Gastroesophageal sphincter (tissue), 4 donors: ENCODE measurements around the gene RBPJ. TPM values are rescaled to one million over a fixed set of nuclear protein-coding genes. Genes with fewer than 3 reads are reported as not detected.

Experiments
- ATAC-seq: fragments of 150-250 bp; one replicate; pipeline ENCODE4 v1.9.1; 2016; ENCODE audit warnings: mild to moderate bottlenecking, moderate library complexity
- H3K27ac ChIP-seq, 4 donors: fragments of 200-600 bp; sonication (generic) in 3 of 4; 1 replicate in 3 of 4; 2 replicates in 1 of 4; pipeline ENCODE4 v1.5.1; 2016 to 2019
- H3K27me3 ChIP-seq: fragments of 200-600 bp; sonication (generic); one replicate; pipeline ENCODE4 v1.5.1; 2019
- H3K36me3 ChIP-seq, 2 donors: fragments of 200-600 bp; sonication (generic); one replicate each; pipeline ENCODE4 v1.5.1; 2019; ENCODE audit warnings: control low read depth in 1 of 2
- H3K4me1 ChIP-seq, 3 donors: fragments of 200-600 bp; sonication (generic); 1 replicate in 2 of 3; 2 replicates in 1 of 3; pipeline ENCODE4 v1.5.1; 2016 to 2019; ENCODE audit warnings: control low read depth in 2 of 3
- H3K4me3 ChIP-seq, 2 donors: fragments of 200-600 bp; sonication (generic); one replicate each; pipeline ENCODE4 v1.5.1; 2019; ENCODE audit warnings: mild to moderate bottlenecking in 1 of 2, moderate library complexity in 1 of 2
- H3K9me3 ChIP-seq, 3 donors: fragments of 200-600 bp; sonication (generic); one replicate each; pipeline ENCODE4 v1.5.1; 2017 to 2019; ENCODE audit warnings: control low read depth in 2 of 3
- CTCF ChIP-seq, 4 experiments: fragments of 200-600 bp in 2 of 4; fragments of 450-650 bp in 2 of 4; sonication (generic) in 1 of 4; IDR thresholded peaks; one replicate each; pipeline ENCODE4 v1.5.1; 2017 to 2019; ENCODE audit warnings: antibody characterized with exemption in 4 of 4, mild to moderate bottlenecking in 2 of 4, moderate library complexity in 2 of 4
- EP300 ChIP-seq: sonication (generic); formaldehyde crosslinking; IDR thresholded peaks from one replicate; pipeline ENCODE4 v1.6.1; 2017; ENCODE audit warnings: antibody characterized with exemption, mild to moderate bottlenecking
- POLR2A ChIP-seq, 2 donors: fragments of 450-650 bp; IDR thresholded peaks; one replicate each; pipeline ENCODE4 v1.6.1; 2017; ENCODE audit warnings: antibody characterized with exemption in 2 of 2, mild to moderate bottlenecking in 2 of 2, moderate library complexity in 1 of 2
- POLR2AphosphoS5 ChIP-seq: sonication (generic); formaldehyde crosslinking; IDR thresholded peaks from one replicate; pipeline ENCODE4 v1.6.1; 2017; ENCODE audit warnings: antibody characterized with exemption
- WGBS, 2 donors: methylation state at CpG; one replicate each; pipeline ENCODE4 v1.1.5; 2018; ENCODE audit warnings: low coverage in 1 of 2; 5-methylcytosine and 5-hydroxymethylcytosine counted together
- total RNA-seq, 4 donors: library from RNA; depleted of rRNA; stranded (reverse); fragments of >200 nt; gene quantifications; one replicate each; pipeline ENCODE4 v1.1.0, GENCODE V29; 2016

Gene RBPJ
- total RNA-seq, 4 donors from 2014 or later = 49.5 to 128 (median 77.6) TPM

DNA sequence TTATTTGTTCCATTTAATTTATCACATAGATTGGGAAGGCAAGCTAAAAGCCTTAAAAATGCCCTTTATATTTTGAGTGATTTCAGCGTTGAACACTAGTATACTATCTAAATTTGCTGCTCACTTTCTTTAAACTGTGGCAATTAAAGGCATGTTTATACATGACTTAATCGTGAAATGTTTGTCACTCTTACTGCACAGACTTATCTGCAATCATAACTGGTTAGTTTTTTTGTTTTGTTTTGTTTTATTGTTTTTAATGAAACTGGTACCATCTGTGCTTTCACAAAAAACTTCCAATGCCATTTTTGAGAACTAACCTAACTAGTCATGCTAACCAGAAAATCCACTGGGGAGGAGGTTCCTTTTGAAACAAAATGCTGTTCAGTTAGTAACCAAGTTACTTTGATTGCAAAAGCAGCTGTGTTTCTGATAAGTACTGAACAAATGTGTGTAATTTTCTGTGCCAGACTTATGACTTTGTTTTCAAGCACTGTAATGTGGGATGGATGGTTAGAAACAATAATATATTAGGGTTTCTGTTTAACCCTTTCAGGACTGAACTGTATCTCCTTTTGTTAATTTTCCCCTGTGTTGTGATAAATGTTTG is 113.3 kb downstream of the RBPJ start:
- Histone ChIP-seq H3K4me1 (peaks cover 0 to 21% (median 0%) of the 10 kb centered on the region in 3 donors), H3K27ac (no peak overlapping the region), H3K4me3 (no peak overlapping the region), H3K36me3 (peaks cover 0 to 54% of the 10 kb centered on the region in 2 donors), H3K27me3 (no peaks in the 10 kb centered on the region), H3K9me3 (no peaks in the 10 kb centered on the region)
- 38 to 52% methylated on average over 2 of the region's 2 CpGs for WGBS, 2 donors
- TF ChIP-seq EP300 = no peak
- no peak for TF ChIP-seq CTCF (IDR thresholded peaks at IDR 0.05)
- no peak for TF ChIP-seq POLR2AphosphoS5
- TF ChIP-seq POLR2A (IDR thresholded peaks at IDR 0.05) = no peak
- no peak for ATAC-seq

DNA sequence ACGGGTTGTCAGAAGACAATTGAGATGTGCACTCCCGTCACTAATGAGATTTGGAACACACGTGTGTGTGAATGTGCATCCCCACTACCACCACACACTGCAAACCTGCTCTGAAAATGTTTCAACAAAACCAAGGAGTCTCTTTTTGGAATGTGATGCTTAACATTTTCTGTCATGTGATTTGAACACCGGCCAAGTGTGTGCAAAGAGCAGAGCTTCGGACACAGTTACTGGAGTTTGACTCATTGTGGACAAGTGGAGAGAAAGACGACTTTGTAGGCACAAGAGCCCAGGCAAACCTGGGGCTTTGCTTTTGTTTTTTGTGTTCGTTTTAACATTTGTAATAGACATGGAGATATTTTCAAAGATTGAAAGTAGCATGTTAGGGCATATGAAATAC is 120.3 kb downstream of the RBPJ start:
- Histone ChIP-seq H3K9me3 (peaks cover 0 to 11% (median 0%) of the 10 kb centered on the region in 3 donors), H3K27me3 (no peaks in the 10 kb centered on the region), H3K27ac (no peak overlapping the region), H3K4me3 (no peak overlapping the region), H3K4me1 (peaks cover 2 to 16% (median 5%) of the 10 kb centered on the region in 3 donors), H3K36me3 (peaks cover 0 to 25% of the 10 kb centered on the region in 2 donors)
- ATAC-seq = peak; percentile 31
- TF ChIP-seq POLR2AphosphoS5 = peak; percentile 21
- no peak for TF ChIP-seq EP300
- WGBS, 2 donors = 34 to 49% methylated on average over 5 to 6 of the region's 7 CpGs

GRCh38 chr4:26441771-26442170 is 121.0 kb downstream of the RBPJ start:
- Histone ChIP-seq H3K36me3 (peaks cover 0 to 19% of the 10 kb centered on the region in 2 donors), H3K4me1 (peaks cover 2 to 16% (median 5%) of the 10 kb centered on the region in 3 donors), H3K27me3 (no peaks in the 10 kb centered on the region), H3K9me3 (peaks cover 0 to 11% (median 0%) of the 10 kb centered on the region in 3 donors), H3K27ac (no peak overlapping the region), H3K4me3 (no peak overlapping the region)
- TF ChIP-seq POLR2AphosphoS5 (no peak), POLR2A (IDR thresholded peaks at IDR 0.05) (no peak), EP300 (no peak)
- no peak for ATAC-seq
- 90 to 95% methylated on average over 5 of the region's 5 CpGs for WGBS, 2 donors

DNA sequence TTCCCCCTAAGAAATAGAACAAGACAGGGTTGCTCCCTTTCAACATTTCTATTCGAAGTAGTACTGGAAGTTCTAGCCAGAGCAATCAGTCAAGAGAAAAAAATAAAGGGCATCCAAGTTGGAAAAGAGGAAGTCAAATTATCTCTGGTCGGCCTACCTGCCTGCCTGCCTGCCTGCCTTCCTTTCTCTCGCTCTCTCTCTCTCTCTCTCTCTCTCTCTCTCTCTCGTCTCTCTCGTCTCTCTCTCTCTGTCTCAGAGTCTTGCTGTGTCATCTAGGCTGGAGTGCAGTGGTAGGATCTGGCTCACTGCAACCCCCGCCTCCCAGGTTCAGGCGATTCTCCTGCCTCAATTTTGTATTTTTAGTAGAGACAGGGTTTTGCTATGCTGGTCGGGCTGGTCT is 126.6 kb downstream of the RBPJ start:
- Histone ChIP-seq H3K4me3 (no peak overlapping the region), H3K9me3 (peaks cover 0 to 11% (median 0%) of the 10 kb centered on the region in 3 donors), H3K27me3 (no peaks in the 10 kb centered on the region), H3K36me3 (no peaks in the 10 kb centered on the region), H3K27ac (no peak overlapping the region), H3K4me1 (no peaks in the 10 kb centered on the region)
- no peak for TF ChIP-seq CTCF (IDR thresholded peaks at IDR 0.05)
- no peak for TF ChIP-seq POLR2A (IDR thresholded peaks at IDR 0.05)
- TF ChIP-seq POLR2AphosphoS5 = no peak
- TF ChIP-seq EP300 = no peak
- no peak for ATAC-seq
- 81 to 88% methylated on average over 3 to 6 of the region's 8 CpGs for WGBS, 2 donors

- H3K4me1 ChIP-seq = no peaks in the 10 kb centered on the region
- no peak for ATAC-seq
- no peaks in the 10 kb centered on the region for H3K27me3 ChIP-seq
- H3K36me3 ChIP-seq = no peaks in the 10 kb centered on the region
- TF ChIP-seq POLR2AphosphoS5 (no peak), POLR2A (IDR thresholded peaks at IDR 0.05) (no peak), EP300 (no peak), CTCF (IDR thresholded peaks at IDR 0.05) (no peak)
- H3K27ac ChIP-seq = no peak overlapping the region
- WGBS, 2 donors = 80% methylated on average over 4 of the region's 5 CpGs; no CpG with 5 or more reads in 1 of the 2 donors
- H3K9me3 ChIP-seq = peaks cover 0 to 10% (median 0%) of the 10 kb centered on the region in 3 donors
- H3K4me3 ChIP-seq = no peak overlapping the region
Measured at GRCh38 chr4:26450418-26450817, 129.6 kb downstream of the RBPJ start.

DNA sequence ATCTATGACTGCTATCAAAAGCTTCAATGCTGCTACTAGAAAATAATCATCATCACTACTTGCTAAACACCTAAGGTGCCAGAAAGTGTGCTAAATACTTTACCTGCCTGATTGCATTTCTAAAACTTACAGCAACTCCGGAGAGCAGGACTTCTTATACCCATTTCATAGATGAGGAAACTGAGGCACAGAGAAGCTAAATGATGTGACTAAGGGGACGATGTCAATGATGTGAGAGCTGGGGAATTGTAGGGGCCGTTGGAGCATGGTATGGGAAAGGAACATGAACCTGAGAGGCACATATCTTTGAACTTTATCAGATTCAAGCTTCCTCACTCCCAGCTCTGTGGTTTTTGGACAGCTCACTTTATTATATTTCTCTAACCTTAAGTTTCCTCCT is 130.8 kb downstream of the RBPJ start:
- Histone ChIP-seq H3K27ac (no peak overlapping the region), H3K4me1 (no peaks in the 10 kb centered on the region), H3K36me3 (no peaks in the 10 kb centered on the region), H3K4me3 (no peak overlapping the region), H3K27me3 (no peaks in the 10 kb centered on the region), H3K9me3 (peaks cover 0 to 10% (median 0%) of the 10 kb centered on the region in 3 donors)
- ATAC-seq = no peak
- TF ChIP-seq CTCF (IDR thresholded peaks at IDR 0.05) = no peak
- TF ChIP-seq POLR2AphosphoS5 = no peak
- TF ChIP-seq EP300 = no peak
- TF ChIP-seq POLR2A (IDR thresholded peaks at IDR 0.05) = no peak
- 78 to 100% methylated on average over 2 of the region's 3 CpGs for WGBS, 2 donors
